ENCODE measurements around the gene PDPR. TPM values are rescaled to one million over a fixed set of nuclear protein-coding genes. Genes with fewer than 3 reads are reported as not detected.
"Not testable (repeated sequence)": the region's sequence is repeated elsewhere in the genome, so short reads cannot be mapped to it uniquely, and the experiment has no call there.

The PDPR gene
- 10 to 100 TPM; 17.6 to 21.4 (median 19.5) TPM for total RNA-seq (2021; fragmentation: NEBNext Ultra II Directional; extraction: Animal tissue kit (Norgen Biotek cat#: 25700))
- long read RNA-seq, partial matches to known transcripts: 0 of 7 reads
- long read RNA-seq, other reads (novel, unspliced or antisense): 7 of 7 reads

DNA sequence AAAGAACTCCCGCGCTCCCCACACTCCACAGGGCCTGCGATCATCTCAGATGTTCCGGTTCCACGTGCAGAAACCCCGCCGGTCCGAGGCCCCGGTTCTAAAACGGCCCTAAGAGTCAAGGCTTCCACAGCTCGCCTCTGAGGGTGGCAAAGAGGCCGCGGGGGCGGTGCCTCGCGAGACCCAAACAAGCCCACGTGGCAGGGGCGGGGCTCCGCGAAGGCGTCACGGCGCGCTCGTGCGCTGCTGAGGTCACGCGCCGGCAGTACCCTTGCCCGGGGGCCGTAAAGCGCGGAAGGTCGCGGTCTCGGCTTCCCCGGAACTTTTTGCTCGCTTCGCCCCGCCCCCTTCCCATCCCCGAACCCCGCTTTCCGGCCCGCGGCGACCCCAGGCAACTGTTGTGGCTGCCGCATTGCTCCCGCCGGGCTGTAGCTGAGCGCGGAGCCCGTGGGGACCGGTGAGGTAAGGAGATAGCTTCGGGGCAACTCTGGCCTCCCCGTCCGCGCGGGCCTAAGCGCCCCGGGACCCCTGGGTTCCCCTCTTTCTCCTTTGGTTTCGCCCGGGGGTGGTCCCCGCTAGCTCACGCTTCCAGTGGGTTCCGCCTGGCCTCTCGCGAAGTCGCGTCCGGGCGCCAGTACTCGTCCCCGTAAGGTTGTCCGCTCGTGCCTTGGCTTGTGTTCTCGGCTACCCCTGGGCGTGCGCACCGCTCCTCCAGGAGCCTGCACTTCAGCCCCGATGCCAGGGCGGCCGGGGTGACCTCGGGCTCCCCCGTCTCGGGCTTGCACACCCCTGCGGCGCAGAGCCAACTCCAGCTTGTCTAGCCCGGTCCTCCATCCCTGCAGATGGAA, at the start of gene PDPR:
Gene PDPR, plus strand, starts transcription at position 351 of the 845 bp plus-strand sequence. CDS start 6,161 bp downstream, outside the sequence.
- H3K27me3 Mint-ChIP-seq (ENCODE audit: insufficient read depth); H3K36me3 Mint-ChIP-seq (ENCODE audit: low read depth); H3K9me3 Mint-ChIP-seq: not testable (repeated sequence)
- Mint-ChIP-seq H3K4me1 (ENCODE audit: low read depth) (peaks cover 13% of the 10 kb centered on the region), H3K27ac (peak within 1 kb of the TSS; percentile 87), H3K4me3 (peak within 1 kb of the TSS; percentile 93)
- DNase-seq: peak; percentile 89

DNA sequence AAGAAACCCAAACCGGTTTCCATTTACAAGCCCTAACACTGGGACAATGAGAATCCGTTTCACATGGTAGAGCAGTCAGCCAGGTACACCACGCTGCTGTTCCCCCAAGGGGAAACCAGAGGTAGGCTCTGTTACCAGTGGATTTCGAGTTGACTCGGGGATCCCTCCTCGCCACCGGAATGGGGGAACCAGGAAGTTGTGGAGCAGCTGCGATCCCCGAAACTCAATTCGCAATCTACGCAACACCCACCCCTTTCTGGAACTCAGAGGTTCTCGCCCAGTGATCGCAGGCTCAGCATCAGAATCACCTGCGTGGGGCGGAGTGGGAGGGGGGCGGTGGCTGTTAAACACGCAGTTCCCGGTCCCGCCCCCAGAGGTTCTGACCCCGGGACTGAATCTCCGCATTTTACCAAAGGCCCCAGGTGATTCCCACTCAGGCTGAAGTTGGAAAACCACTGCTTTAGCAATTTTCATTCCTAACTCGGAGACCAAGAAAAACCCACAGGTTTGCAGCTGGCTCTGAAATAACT, 49.2 kb upstream of the PDPR start:
- peaks cover 14% of the 10 kb centered on the region for H3K4me1 Mint-ChIP-seq (ENCODE audit: low read depth)

DNA sequence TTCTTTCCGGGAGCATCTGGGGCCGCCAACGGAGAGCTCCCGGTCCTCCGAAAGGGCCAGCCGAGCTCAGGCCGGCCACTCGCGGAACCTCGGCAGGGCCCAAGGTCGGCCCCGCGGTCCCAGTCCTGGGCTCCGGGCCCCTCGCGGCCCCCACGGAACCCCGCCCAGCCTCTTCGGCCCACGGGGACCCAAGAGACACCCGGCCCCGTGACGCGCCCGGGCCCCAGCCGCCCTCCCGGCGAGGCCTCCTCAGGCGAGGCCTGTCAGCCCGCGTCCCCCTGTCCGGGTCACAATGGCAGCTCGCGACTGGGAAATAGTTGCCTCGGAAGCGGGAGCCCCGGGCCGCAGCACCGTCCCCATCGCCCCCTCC, 48.8 kb upstream of the PDPR start:
- Mint-ChIP-seq H3K27ac (peak overlapping the region; percentile 63; the same call in 1 of the 2 replicates), H3K4me3 (peak overlapping the region; percentile 92), H3K4me1 (ENCODE audit: low read depth) (peaks cover 14% of the 10 kb centered on the region)
- H3K9me3 Mint-ChIP-seq; H3K27me3 Mint-ChIP-seq (ENCODE audit: insufficient read depth); DNase-seq; H3K36me3 Mint-ChIP-seq (ENCODE audit: low read depth): not testable (repeated sequence)

More for the DNA sequence above, 49.2 kb upstream of the PDPR start:
- not testable (repeated sequence) for DNase-seq; H3K27me3 Mint-ChIP-seq (ENCODE audit: insufficient read depth); H3K36me3 Mint-ChIP-seq (ENCODE audit: low read depth); H3K9me3 Mint-ChIP-seq
- Mint-ChIP-seq H3K4me3 (peak overlapping the region; percentile 87), H3K27ac (peak overlapping the region; percentile 63)
- TF ChIP-seq, protein P1, sequence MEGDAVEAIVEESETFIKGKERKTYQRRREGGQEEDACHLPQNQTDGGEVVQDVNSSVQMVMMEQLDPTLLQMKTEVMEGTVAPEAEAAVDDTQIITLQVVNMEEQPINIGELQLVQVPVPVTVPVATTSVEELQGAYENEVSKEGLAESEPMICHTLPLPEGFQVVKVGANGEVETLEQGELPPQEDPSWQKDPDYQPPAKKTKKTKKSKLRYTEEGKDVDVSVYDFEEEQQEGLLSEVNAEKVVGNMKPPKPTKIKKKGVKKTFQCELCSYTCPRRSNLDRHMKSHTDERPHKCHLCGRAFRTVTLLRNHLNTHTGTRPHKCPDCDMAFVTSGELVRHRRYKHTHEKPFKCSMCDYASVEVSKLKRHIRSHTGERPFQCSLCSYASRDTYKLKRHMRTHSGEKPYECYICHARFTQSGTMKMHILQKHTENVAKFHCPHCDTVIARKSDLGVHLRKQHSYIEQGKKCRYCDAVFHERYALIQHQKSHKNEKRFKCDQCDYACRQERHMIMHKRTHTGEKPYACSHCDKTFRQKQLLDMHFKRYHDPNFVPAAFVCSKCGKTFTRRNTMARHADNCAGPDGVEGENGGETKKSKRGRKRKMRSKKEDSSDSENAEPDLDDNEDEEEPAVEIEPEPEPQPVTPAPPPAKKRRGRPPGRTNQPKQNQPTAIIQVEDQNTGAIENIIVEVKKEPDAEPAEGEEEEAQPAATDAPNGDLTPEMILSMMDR (IDR thresholded peaks at IDR 0.05): peak; percentile 33; the same call in 1 of the 2 replicates

DNA sequence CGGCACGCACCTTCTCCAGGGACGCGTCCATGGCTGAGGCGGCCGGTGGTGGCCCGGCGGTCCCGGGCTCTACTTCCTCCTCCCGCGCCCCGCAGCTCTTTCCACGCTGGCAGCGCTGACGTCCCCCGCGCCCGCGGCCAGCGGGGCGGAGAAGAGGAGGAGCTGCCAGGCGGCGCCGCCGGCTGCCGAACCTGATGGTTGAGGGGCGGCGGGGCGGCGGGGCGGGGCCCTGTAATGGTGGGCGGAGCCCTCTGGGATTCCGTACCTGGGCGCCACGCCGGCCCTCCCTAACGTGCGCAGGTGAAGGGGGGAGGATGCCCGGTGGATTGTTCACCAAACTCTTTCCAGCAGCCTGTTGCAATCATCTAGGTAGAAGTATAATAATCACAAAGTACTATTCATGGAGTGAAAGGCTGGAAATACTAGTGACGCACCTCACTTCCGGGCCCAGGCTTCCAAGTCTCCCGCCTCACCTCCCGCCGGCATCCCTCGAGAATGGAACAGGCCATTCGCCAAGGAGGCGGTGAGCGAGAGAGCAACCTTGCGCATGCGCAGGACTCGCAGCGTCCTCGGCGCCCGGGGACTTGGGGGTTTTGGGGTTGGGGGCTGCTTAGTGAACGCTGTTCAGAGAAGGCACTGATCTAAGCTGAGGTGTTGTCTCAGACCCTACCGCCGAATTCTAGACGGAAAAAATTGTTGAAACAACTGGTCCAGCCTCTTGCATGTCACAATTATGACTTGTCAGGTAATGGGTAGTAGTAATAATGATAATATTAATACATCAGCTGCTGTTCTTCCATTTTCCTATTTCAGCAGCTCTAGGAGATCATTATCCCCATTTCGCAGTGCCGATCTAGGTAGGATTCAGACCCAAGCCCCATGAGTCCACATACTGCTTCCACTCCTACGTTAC, 48.1 kb upstream of the PDPR start:
- H3K9me3 Mint-ChIP-seq; H3K36me3 Mint-ChIP-seq (ENCODE audit: low read depth); H3K27me3 Mint-ChIP-seq (ENCODE audit: insufficient read depth): not testable (repeated sequence)
- Mint-ChIP-seq H3K4me3 (peak overlapping the region; percentile 92), H3K27ac (peak overlapping the region; percentile 52), H3K4me1 (ENCODE audit: low read depth) (peaks cover 14% of the 10 kb centered on the region)
- peak; percentile 51 for DNase-seq

DNA sequence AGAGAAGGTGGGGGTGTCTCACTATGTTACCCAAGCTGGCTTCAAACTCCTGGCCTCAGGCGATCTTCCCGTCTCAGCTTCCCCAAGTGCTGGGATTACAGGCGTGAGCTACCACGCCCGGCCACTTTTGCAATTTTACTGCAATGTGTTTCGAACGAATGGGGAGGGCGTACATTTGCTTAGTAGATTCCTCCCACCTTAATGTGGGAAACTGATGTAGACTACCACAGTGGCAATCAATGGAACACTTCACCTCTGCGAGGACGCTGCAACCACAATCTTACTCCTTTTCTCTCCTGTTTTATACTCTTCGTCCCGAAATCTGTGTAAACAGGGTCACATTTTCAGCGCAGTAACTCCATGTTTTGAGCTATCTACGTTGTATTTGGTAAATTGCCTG, 47.4 kb upstream of the PDPR start:
- peak overlapping the region; percentile 92; the same call in 1 of the 2 replicates for H3K4me3 Mint-ChIP-seq
- peaks cover 14% of the 10 kb centered on the region for H3K4me1 Mint-ChIP-seq (ENCODE audit: low read depth)
- not testable (repeated sequence) for H3K27me3 Mint-ChIP-seq (ENCODE audit: insufficient read depth); H3K27ac Mint-ChIP-seq; H3K36me3 Mint-ChIP-seq (ENCODE audit: low read depth); DNase-seq; H3K9me3 Mint-ChIP-seq

DNA sequence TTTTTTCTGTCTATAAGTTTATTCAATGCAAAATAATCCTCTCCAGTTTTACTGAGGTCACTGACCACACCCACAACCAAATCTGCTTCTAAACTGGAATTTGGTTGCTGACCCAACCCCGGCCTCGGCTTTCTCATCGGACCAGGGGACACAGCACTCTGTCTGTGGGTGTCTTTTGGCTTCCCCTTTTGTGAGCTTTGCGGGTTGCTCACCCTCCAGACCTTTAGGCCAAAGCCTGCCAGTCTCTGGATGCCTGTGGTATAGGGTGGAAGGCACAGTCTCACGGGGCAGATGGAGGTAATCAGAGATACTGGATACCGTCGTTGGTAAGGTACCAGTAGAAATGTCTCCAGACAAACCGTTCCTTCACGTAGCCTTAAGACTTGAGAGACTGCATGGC, 35.1 kb upstream of the PDPR start:
- not testable (repeated sequence) for H3K4me1 Mint-ChIP-seq (ENCODE audit: low read depth); H3K36me3 Mint-ChIP-seq (ENCODE audit: low read depth); H3K27ac Mint-ChIP-seq; H3K27me3 Mint-ChIP-seq (ENCODE audit: insufficient read depth); H3K4me3 Mint-ChIP-seq; H3K9me3 Mint-ChIP-seq; DNase-seq

DNA sequence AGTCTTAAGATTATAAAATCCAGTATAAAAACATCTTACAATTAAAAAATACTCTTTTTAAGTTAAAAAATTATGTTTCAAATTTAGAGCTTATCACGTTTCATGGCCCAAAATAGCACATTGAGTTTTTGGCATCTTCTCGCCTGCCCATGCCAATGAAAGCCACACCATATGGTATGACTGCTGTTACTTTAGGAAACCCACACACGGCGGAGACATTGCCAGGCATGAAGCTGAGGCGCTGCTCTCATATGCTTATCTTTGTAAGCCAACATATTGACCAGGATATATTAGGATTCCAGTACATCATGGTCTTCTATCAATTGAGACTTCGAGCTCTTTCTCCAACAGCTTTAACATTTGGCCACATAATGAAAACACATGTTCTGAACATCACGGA, 32.9 kb upstream of the PDPR start:
- H3K4me3 Mint-ChIP-seq; H3K27ac Mint-ChIP-seq; H3K27me3 Mint-ChIP-seq (ENCODE audit: insufficient read depth); DNase-seq; H3K9me3 Mint-ChIP-seq; H3K4me1 Mint-ChIP-seq (ENCODE audit: low read depth); H3K36me3 Mint-ChIP-seq (ENCODE audit: low read depth): not testable (repeated sequence)

DNA sequence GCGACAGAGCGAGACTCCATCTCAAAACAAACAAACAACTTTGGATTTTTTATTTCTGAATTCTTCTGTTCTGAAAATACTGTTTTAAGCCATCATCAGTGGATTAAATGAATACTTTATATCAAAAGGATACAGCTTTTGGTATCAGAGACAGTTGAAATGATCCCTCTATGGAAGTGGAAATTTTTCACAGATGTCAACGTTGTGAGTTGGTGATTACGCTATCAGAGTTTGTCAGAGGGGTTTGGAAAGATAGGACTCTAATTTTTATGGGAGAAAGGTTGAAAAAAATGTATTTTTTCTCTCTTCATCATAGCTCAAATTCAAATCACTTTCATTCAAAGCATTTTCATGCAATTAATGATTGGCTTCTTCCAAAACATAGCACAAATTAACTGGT, 30.2 kb upstream of the PDPR start:
- not testable (repeated sequence) for H3K4me1 Mint-ChIP-seq (ENCODE audit: low read depth); H3K36me3 Mint-ChIP-seq (ENCODE audit: low read depth); DNase-seq; H3K27ac Mint-ChIP-seq; H3K9me3 Mint-ChIP-seq; H3K27me3 Mint-ChIP-seq (ENCODE audit: insufficient read depth); H3K4me3 Mint-ChIP-seq

DNA sequence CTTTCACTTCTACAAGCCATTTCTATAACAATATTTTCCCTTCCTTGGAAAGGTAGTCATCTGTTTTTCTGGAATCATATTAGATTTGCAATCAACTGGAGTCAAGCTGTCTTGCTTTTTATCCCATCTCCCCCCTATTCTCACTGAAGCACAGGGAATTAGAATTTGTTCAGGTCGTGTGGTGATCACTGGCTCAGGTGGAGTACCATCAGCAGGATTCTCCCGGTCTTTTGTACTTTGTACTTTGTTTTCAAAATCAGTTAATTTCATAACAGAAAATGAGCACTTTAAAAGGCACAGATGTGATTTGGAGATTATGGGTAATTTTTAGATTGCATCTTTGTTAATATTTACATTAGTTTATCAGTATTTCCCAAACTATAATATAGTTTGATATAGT, 26.0 kb upstream of the PDPR start:
- not testable (repeated sequence) for H3K27me3 Mint-ChIP-seq (ENCODE audit: insufficient read depth); H3K9me3 Mint-ChIP-seq; H3K27ac Mint-ChIP-seq; H3K4me3 Mint-ChIP-seq; H3K36me3 Mint-ChIP-seq (ENCODE audit: low read depth); H3K4me1 Mint-ChIP-seq (ENCODE audit: low read depth); DNase-seq

DNA sequence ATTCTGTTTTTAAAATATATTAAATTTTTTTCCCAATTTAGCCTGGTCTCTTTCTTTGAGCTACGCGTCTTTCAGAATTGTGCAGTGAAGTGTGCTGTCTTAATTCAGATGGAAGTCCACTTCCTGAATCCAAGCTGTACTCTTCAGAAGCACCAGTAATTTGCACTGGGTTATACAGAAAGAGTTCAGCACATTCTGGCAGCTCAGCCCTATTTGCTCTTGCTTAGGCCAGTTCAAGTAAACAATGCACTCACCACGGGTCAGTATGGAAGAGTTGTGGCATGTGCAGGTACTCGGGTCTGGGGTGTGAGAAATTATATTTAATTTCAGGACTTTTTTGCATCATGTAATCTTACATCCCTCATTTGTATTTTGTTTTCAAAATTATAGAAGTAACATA, 25.3 kb upstream of the PDPR start:
- H3K27ac Mint-ChIP-seq; H3K27me3 Mint-ChIP-seq (ENCODE audit: insufficient read depth); H3K36me3 Mint-ChIP-seq (ENCODE audit: low read depth); DNase-seq; H3K4me3 Mint-ChIP-seq; H3K4me1 Mint-ChIP-seq (ENCODE audit: low read depth); H3K9me3 Mint-ChIP-seq: not testable (repeated sequence)

DNA sequence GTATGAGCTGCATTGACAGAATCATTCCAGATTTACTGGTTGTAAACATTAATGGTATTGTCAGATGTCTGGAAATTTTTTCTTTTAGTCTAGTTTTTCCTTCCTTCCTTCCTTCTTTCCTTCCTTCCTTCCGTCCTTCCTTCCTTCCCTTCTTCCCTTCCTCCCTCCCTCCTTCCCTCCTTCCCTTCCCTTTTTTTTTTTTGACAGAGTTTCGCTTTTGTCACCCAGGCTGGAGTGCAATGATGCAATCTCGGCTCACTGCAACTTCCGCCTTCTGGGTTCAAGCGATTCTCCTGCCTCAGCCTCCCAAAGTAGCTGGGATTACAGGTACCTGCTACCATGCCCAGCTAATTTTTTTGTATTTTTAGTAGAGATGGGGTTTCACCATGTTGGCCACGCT, 24.8 kb upstream of the PDPR start:
- not testable (repeated sequence) for H3K36me3 Mint-ChIP-seq (ENCODE audit: low read depth); H3K27ac Mint-ChIP-seq; H3K27me3 Mint-ChIP-seq (ENCODE audit: insufficient read depth); H3K9me3 Mint-ChIP-seq; H3K4me1 Mint-ChIP-seq (ENCODE audit: low read depth); DNase-seq; H3K4me3 Mint-ChIP-seq

DNA sequence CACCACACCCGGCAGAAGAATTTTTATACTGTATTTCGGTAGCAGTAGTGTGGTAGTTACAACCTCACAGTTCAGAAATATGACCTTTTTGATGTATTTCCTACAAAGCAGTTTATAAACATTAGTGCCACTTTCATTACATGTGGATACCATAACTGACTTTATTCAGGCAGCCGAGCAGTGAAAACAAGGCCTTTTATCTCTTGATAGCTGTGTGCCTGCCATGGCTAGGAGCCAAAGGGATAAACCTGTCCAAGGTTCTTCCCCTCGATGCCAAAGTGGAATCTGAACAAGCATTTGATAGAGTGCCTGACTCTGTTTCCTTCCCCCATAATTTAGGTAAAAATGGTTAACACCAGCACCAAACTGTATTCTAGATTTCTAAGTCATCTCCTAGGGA, 23.0 kb upstream of the PDPR start:
- H3K4me1 Mint-ChIP-seq (ENCODE audit: low read depth); DNase-seq; H3K36me3 Mint-ChIP-seq (ENCODE audit: low read depth); H3K9me3 Mint-ChIP-seq; H3K4me3 Mint-ChIP-seq; H3K27me3 Mint-ChIP-seq (ENCODE audit: insufficient read depth); H3K27ac Mint-ChIP-seq: not testable (repeated sequence)

Data from HFFc6 (cell line).